Smooth muscle cell (in vitro differentiated cells): Measurements from ENCODE around the gene MAG. TPM values are rescaled to one million over a fixed set of nuclear protein-coding genes. Genes with fewer than 3 reads are reported as not detected.

ENCODE experiments used
- DNase-seq: peaks from one replicate; lab custom pipeline; 2025; ENCODE audit not compliant: unreplicated experiment; lab: John Stamatoyannopoulos, UW
- H2AFZ ChIP-seq: fragments of 200-600 bp; sonication (generic); 2 replicates; pipeline ENCODE4 v1.6.0; 2016; ENCODE audit warnings: antibody characterized with exemption, low read depth, mild to moderate bottlenecking
- H3F3A ChIP-seq: fragments of 200-600 bp; sonication (generic); 2 replicates; pipeline ENCODE4 v1.6.0; 2017; ENCODE audit warnings: antibody characterized with exemption, low read depth
- H3K27ac ChIP-seq: fragments of 200-600 bp; sonication (generic); 2 replicates; pipeline ENCODE4 v1.5.1; 2016; ENCODE audit warnings: low read depth, mild to moderate bottlenecking
- H3K27me3 ChIP-seq: fragments of 200-600 bp; sonication (generic); 2 replicates; pipeline ENCODE4 v1.6.1; 2016; ENCODE audit warnings: low read depth, mild to moderate bottlenecking
- H3K36me3 ChIP-seq: fragments of 200-600 bp; sonication (generic); 2 replicates; pipeline ENCODE4 v1.5.1; 2016; ENCODE audit warnings: low read depth
- H3K4me1 ChIP-seq: fragments of 200-600 bp; sonication (generic); 2 replicates; pipeline ENCODE4 v1.5.1; 2016; ENCODE audit warnings: low read depth
- H3K4me2 ChIP-seq: fragments of 200-600 bp; sonication (generic); 2 replicates; pipeline ENCODE4 v1.6.0; 2016; ENCODE audit warnings: mild to moderate bottlenecking
- H3K4me3 ChIP-seq: fragments of 200-600 bp; sonication (generic); 2 replicates; pipeline ENCODE4 v1.5.1; 2016; ENCODE audit warnings: mild to moderate bottlenecking
- H3K79me2 ChIP-seq: fragments of 200-600 bp; sonication (generic); 2 replicates; pipeline ENCODE4 v1.6.0; 2016; ENCODE audit warnings: low read depth, mild to moderate bottlenecking
- H3K9ac ChIP-seq: fragments of 200-600 bp; sonication (generic); 2 replicates; pipeline ENCODE4 v1.6.0; 2016; ENCODE audit warnings: low read depth
- H3K9me3 ChIP-seq: fragments of 200-600 bp; sonication (generic); replicated peaks from 2 replicates; pipeline ENCODE4 v1.5.1; 2016; ENCODE audit warnings: low read depth
- H4K20me1 ChIP-seq: fragments of 200-600 bp; sonication (generic); 2 replicates; pipeline ENCODE4 v1.6.0; 2016; ENCODE audit warnings: low read depth
- WGBS: methylation state at CpG from one replicate; pipeline ENCODE4 v1.1.7; 2016; ENCODE audit warnings: low lambda C conversion rate; 5-methylcytosine and 5-hydroxymethylcytosine counted together
- polyA plus RNA-seq: library from polyadenylated mRNA; unstranded; fragments of >200 nt; fragmentation: Nextera tagmentation; extraction: Ambion mirVana; gene quantifications from 2 replicates; pipeline ENCODE4 v1.2.1, GENCODE V29; 2016
- total RNA-seq: library from RNA; depleted of rRNA; stranded (reverse); fragments of >200 nt; gene quantifications from 2 replicates; pipeline ENCODE4 v1.2.3, GENCODE V29; 2014
- TF ChIP-seq, protein P1 (sequence below): fragments of 200-600 bp; sonication (generic); IDR thresholded peaks from 2 replicates; pipeline ENCODE4 v1.5.1; 2017; ENCODE audit warnings: borderline replicate concordance, mild to moderate bottlenecking, antibody characterized with exemption; ENCODE audit not compliant: insufficient read depth, poor library complexity, severe bottlenecking

The MAG gene
- total and polyA plus RNA-seq, 2 experiments from 2014 or later, result not detected

GRCh38 chr19:35294328-35294727 is 2.4 kb downstream of the MAG start:
- no peak overlapping the region for H2AFZ ChIP-seq
- no peaks in the 10 kb centered on the region for H3K4me1 ChIP-seq
- no peak overlapping the region for H3K9ac ChIP-seq
- no peak for DNase-seq
- H3K4me3 ChIP-seq, result no peak overlapping the region
- no peaks in the 10 kb centered on the region for H3K27me3 ChIP-seq
- H3K27ac ChIP-seq, result no peak overlapping the region
- WGBS, result 78% methylated on average over 3 of the region's 3 CpGs
- H4K20me1 ChIP-seq, result no peaks in the 10 kb centered on the region
- H3K36me3 ChIP-seq, result no peaks in the 10 kb centered on the region
- TF ChIP-seq, protein P1, sequence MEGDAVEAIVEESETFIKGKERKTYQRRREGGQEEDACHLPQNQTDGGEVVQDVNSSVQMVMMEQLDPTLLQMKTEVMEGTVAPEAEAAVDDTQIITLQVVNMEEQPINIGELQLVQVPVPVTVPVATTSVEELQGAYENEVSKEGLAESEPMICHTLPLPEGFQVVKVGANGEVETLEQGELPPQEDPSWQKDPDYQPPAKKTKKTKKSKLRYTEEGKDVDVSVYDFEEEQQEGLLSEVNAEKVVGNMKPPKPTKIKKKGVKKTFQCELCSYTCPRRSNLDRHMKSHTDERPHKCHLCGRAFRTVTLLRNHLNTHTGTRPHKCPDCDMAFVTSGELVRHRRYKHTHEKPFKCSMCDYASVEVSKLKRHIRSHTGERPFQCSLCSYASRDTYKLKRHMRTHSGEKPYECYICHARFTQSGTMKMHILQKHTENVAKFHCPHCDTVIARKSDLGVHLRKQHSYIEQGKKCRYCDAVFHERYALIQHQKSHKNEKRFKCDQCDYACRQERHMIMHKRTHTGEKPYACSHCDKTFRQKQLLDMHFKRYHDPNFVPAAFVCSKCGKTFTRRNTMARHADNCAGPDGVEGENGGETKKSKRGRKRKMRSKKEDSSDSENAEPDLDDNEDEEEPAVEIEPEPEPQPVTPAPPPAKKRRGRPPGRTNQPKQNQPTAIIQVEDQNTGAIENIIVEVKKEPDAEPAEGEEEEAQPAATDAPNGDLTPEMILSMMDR, result no peak
- no peaks in the 10 kb centered on the region for H3F3A ChIP-seq
- no peak overlapping the region for H3K4me2 ChIP-seq
- no peaks in the 10 kb centered on the region for H3K9me3 ChIP-seq
- H3K79me2 ChIP-seq, result no peaks in the 10 kb centered on the region

DNA sequence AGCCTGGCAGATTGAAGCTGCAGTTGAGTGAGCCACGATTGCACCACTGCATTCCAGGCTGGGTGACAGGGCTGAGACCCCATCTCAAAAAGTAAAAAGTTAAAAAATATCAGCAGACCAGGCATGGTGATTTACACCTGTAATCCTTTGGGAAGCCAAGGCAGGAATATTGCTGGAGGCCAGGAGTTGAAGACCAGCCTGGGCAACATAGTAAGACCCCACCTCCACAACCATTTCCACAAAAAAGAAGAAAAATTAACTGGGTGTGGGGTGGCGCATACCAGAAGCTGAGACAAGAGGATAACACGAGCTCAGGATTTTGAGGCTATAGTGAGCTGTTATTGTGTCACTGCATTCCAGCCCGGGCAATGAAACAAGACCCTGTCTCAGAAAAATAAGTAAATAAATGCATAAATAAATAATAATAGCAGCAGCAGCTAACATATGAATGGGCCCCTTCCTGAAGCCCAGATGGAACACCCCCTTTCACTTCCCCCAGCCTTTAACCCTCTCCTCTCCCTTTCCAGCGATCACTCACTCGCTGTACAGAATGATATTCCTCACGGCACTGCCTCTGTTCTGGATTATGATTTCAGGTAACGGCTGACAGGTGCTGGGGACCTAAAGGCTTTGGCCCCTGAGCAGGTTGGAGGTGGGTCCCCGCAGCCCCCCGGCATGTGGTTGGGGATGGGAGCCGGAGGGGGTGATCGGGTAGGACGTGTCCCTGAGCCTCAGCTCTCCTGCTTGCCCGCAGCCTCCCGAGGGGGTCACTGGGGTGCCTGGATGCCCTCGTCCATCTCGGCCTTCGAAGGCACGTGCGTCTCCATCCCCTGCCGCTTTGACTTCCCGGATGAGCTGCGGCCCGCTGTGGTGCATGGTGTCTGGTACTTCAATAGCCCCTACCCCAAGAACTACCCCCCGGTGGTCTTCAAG is 3.2 kb downstream of the MAG start:
- no peak overlapping the region for H3K4me3 ChIP-seq
- no peak overlapping the region for H3K9ac ChIP-seq
- H3F3A ChIP-seq, result no peaks in the 10 kb centered on the region
- DNase-seq, result no peak
- no peaks in the 10 kb centered on the region for H3K27me3 ChIP-seq
- H3K36me3 ChIP-seq, result no peaks in the 10 kb centered on the region
- H3K79me2 ChIP-seq, result no peaks in the 10 kb centered on the region
- 85% methylated on average over 25 of the region's 25 CpGs for WGBS
- H3K9me3 ChIP-seq, result no peaks in the 10 kb centered on the region
- no peak overlapping the region for H3K27ac ChIP-seq
- H3K4me1 ChIP-seq, result no peaks in the 10 kb centered on the region
- TF ChIP-seq, protein P1, result no peak
- H2AFZ ChIP-seq, result no peak overlapping the region
- no peak overlapping the region for H3K4me2 ChIP-seq
- no peaks in the 10 kb centered on the region for H4K20me1 ChIP-seq

GRCh38 chr19:35295792-35296462 is 4.0 kb downstream of the MAG start:
- no peak overlapping the region for H2AFZ ChIP-seq
- WGBS, result 71% methylated on average over 24 of the region's 24 CpGs

More at GRCh38 chr19:35295792-35296462, 4.0 kb downstream of the MAG start:
- Histone ChIP-seq H3K4me1 (no peaks in the 10 kb centered on the region), H3K9ac (no peak overlapping the region), H3K36me3 (no peaks in the 10 kb centered on the region), H3K9me3 (no peaks in the 10 kb centered on the region), H3K27ac (no peak overlapping the region), H3K79me2 (no peaks in the 10 kb centered on the region), H3K4me2 (no peak overlapping the region), H3K27me3 (no peaks in the 10 kb centered on the region), H3K4me3 (no peak overlapping the region), H3F3A (no peaks in the 10 kb centered on the region), H4K20me1 (no peaks in the 10 kb centered on the region)
- DNase-seq, result no peak
- TF ChIP-seq, protein P1, result no peak
